GM18517 (cell line): ENCODE data around the gene UGT3A2.

Experiments used
- ATAC-seq: cut with Tn5 transposase; IDR thresholded peaks from one replicate; pipeline ENCODE4 v1.9.1; 2021; ENCODE audit warnings: mild to moderate bottlenecking, moderate library complexity; ENCODE audit not compliant: unreplicated experiment

UGT3A2 gene, protein sequence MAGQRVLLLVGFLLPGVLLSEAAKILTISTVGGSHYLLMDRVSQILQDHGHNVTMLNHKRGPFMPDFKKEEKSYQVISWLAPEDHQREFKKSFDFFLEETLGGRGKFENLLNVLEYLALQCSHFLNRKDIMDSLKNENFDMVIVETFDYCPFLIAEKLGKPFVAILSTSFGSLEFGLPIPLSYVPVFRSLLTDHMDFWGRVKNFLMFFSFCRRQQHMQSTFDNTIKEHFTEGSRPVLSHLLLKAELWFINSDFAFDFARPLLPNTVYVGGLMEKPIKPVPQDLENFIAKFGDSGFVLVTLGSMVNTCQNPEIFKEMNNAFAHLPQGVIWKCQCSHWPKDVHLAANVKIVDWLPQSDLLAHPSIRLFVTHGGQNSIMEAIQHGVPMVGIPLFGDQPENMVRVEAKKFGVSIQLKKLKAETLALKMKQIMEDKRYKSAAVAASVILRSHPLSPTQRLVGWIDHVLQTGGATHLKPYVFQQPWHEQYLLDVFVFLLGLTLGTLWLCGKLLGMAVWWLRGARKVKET

DNA sequence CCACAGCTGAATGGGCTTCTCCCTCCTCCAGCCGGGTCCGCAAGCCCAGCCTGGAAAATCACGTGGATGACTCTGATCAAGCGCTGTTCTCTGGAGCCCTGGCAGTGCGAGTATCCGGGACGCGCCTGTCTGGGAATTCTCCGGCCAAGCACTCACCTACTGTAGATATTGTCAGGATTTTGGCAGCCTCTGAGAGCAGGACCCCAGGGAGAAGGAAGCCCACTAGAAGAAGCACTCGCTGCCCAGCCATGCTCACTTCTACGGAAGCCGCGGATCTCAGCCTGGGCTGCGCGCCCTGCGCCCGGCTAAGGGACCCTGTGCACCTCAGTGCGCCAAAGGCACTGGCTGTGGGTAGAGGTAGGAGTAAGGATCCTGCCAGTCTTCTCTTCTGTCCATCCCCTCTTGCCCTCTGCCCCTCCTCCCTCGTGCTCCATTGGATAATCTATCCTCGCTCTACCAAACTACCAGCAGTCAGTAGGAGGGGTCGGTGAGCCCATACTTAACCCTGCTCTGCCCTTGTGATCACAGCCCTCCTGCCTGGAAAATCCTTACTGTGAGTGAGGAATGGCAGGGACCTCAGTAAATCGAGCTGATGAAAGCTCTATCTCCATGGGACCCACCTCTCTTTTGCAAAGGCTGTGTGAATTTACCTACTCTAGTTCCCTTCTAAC is at the start of gene UGT3A2:
TSS of gene UGT3A2 (minus strand) at position 343 of the 671 bp plus-strand sequence. CDS start at position 250, 93 bp downstream.
- no peak for ATAC-seq

DNA sequence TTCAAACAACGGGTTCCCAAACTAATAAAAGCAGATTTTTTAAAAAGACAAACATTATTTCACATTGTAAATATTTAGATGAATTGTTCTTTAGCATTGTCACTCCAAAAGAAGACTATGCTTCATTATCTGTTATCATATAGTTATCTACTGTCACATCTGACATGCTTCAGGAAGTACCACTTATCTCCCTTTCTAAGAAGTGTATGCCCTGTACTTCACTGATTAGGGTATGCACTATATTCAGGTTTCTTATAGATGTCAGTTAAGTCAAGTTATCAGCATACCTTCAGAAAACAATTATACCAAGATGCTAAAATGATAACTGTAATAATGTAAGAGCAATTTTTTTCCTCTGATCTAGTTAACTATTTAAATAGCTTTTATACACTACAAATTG is 44.6 kb upstream of the UGT3A2 start:
- no peak for ATAC-seq

DNA sequence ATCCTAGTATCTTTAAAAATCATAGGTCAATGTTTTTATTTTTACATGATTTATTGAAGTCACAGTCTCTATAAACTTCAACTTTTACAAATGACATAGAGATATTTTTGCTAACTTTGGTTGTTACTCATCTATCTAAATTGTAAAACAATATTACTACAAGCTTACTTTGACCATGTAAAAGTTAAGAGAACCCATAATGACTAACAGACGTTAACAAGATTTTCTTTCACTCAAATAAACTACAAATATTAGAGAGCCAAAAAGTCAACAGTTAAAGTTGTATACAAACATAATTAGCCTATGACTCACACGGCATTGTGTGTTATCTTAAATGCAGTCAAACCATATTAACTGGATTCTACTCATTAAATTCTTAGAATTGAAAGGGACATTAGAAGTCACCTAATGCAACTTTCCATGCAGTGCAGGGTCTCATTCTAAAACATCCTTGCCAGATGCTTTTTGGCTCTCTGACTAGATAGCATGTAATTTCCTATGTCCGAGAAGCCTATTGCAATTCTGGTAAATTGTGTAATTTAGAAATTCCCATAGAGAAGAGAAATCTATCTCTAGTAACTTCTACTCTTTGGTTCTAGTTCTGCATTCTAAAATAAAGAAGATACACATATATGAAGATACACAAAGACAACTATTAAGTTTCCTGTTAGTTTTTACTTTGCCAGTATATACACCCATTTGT is 42.2 kb upstream of the UGT3A2 start:
- no peak for ATAC-seq

DNA sequence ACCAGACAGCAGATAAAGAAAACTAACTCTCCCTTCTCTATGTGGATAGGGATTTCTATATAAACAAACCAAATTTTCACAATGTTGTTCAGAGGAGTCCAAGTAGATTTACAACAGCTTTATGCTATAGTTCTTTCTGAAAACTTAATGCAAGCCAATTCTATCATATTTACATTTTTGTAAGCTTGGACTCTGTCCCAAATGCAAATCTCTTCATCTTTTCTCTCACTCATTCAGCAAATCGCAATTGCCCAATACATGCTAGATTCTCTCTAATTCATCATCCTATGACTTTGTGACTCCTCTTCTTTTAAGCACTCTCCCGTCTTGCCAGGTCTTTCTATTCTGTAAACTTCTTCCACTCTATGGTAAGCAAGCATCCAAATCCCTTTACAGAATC is 39.1 kb upstream of the UGT3A2 start:
- ATAC-seq, result no peak

DNA sequence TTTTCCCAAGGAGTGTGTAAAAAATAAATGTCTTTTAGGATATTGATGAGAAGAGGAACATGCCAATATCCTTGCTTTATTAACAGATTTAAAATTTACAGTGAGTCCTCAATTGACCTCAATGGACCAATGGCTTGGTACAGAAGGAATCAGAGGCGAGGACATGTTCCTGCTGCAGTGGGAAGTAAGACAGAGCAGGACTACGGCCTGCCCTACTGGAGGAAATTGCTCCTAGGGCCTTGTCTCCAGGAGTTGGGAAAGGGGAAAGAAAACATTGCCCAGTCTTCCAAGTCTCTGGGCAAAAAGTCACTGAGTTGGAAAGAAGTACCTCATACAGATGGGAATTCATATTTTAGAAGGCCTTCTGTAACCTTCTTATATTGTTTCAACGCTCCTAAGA is 33.1 kb upstream of the UGT3A2 start:
- ATAC-seq, result no peak

DNA sequence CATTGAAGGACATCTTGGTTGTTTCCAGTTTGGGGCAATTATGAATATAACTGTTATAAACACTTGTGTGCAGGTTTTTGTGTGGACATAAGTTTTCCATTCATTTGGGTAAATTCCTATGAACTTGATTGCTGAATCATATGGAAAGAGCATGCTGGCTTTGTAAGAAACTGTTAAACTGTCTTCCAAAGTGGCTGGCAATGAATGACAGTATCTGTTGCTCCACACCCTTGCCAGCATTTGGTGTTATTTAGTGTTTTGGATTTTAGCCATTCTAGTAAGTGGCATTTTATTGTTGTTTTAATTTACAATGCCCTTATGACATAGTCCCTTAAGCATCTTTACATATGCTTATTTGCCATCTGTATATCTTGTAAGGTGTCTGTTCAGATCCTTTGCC is 29.8 kb upstream of the UGT3A2 start:
- ATAC-seq, result no peak

DNA sequence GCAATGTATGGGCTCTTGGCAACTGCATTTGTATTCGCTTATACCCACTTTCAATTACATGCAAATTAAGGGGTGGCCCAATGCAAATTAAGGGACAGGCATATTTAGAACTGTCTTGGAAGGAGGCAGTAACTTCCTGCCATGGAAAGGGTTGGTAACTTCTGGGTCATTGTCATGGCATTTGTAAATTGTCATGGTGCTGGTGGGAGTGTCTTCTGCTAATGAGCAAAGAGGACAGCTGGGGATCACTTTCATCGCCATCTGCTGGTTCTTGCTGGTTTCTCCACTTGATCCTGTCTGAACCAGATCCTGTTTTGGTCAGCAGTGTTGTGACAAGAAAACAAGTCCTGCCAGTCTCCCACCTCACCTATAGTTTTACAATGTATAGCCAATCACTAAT is 23.3 kb upstream of the UGT3A2 start:
- peak; percentile 86 for ATAC-seq

DNA sequence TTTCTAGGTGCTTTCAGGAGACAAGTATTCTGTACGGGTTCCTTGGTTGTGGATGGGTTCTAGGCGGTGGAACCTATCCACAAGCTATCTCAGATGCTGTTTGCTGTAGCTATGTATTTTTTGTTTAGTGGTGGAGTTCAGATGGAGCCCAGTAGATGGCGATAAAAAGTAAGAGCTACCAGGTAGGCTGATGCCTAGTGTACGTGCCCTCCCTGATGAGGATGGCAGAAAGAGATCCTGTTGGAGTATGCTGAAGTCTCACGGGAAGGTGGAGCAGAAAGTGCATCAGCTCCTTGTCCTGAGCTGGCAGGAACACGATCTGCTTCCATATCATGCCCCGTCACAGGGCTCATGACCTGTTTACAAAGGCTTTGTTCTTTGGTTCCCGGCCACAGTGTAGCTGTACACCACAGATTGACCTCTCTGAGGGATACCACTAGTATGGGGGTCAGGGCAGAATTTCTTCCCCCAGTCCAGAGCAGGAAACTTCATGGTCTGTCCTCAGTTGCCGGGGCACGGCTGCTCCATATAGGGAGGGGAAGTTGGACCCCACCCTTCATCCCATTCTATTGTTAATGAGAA is 12.6 kb upstream of the UGT3A2 start:
- peak; percentile 90 for ATAC-seq

DNA sequence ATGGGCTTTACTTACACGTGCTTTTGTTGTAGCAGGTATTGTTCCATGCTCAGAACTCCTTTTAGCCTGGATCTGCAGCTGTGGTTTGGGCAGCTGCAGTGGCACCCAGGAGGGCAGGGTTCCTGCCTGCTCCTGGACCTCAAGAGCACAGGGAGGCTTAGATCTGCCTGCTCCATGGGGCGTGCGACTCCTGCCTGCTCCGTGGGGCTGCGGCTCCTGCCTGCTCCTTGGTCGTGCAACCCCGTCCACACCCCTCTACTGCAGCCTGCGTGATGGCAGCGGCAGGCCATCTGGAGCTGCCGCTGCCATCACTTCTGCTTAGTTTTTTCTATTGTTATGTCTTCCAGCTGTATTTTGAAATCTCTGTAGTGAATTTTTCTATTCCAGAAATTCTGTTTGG is 11.7 kb upstream of the UGT3A2 start:
- no peak for ATAC-seq

DNA sequence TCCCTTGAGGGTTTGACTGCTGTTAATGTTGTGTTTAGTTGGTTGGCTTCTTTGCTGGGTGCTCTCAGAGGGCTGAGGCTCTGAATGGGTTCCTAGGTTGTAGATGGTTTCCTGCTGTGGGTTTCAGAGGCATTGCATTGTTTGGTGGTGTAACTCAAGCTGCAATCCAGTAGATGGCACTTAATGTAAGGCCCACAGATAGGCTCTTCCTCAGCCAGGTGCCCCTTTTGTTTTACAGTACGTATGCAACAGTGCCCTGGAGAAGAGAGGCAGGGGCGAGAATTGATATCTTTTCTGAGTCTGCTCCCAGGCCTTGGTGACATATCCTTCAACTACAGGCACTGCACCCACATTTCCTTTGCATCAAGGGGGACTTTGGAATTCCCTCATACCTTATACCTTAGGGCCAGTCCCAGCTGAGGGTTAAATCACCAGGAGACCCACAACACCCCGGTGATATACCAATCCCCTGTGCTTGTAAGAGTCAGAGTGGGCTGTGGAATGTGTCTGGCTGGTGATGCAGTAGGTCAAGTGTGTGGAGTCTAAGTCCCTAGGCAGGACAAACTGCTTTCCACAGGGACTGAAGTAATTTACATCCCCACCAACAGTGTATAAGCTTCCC is 7.0 kb upstream of the UGT3A2 start:
- peak; percentile 87 for ATAC-seq

DNA sequence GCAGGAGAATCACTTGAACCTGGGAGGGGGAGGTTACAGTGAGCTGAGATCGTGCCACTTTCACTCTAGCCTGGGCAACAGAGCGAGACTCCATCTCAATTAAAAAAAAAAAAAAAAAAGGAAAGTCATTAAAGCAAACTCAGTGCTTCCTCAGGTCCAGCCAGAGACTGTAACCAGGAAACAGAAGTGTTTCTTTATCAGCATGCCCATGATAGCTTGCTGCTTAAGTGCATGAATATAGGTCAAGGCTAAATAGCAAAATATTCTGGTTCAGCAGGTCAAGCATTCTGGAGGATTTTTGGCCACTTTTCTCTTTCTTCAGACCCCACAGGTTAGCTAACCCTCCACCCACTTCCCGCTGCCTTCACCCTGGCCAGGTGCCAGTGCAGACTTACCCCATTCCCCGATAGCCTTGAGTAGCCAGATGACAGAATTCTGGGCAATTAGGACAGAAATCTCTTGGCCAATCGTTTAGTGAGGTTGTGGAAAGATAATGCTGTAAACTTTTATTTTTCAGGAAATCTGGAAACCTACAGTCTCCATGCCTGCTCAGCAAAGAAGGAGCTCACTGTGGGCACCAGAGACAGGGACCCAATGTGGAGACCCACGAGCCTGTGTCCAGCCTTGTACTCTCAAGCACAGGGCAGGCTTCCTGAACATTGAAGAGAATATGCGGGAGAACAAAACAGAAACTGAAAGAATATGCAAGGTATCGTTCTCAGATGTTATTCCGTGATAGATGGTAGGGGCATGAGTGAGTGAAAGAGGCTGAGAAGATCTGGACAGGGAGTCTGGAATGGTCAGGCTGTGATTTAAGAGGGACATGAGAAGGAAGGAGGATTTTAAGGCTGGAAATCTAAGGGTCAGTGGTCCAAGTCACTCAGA is 4.2 kb upstream of the UGT3A2 start:
- peak; percentile 48 for ATAC-seq

DNA sequence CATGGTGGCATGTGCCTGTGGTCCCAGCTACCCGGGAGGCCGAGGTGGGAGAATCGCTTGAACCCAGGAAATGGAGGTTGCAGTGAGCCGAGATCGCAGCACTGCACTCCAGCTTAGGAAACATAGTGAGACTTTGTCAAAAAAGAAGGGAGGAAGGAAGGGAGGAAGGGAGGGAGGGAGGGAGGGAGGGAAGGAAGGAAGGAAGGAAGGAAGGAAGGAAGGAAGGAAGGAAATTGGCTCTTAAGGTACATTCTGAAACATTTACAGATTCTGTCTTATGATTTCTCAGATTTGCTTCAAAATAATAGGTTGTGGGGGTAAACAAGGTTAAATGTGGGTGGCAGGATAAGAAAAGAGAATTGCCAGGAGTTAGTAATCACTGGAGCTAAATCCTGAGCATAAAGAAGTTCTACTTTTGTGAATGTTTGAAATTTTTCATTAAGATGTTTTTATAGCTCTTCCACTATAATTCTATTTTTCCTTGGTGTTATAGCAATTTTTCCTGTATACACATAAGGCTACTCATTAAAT is 2.1 kb upstream of the UGT3A2 start:
- ATAC-seq, result no peak

DNA sequence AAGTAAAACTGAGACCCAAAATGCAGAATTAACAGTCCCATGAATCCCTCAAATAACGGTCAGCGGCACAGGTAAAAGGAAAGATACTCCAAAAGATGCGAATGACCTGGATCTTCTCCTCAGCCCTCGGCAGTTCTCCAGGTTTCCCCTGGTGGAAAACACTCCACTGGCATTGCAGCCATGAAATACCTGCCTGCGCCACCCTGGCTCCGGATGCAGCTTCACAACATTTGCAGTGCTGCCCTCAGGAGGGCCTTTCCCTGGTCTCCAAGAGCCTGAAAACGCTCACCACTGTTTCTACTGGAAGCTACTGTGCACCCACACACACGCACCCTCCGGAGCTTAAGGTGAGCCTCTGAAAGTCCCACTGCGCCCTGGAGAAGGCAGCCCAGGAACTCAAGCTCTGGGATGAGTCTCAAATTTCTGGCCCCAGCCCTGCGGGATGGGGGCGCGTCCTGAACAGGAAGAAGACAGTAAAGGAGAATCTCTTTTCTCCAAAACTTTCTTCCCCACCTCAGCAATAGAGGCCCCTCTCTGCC is 612 bp downstream of the UGT3A2 start:
- ATAC-seq, result no peak

DNA sequence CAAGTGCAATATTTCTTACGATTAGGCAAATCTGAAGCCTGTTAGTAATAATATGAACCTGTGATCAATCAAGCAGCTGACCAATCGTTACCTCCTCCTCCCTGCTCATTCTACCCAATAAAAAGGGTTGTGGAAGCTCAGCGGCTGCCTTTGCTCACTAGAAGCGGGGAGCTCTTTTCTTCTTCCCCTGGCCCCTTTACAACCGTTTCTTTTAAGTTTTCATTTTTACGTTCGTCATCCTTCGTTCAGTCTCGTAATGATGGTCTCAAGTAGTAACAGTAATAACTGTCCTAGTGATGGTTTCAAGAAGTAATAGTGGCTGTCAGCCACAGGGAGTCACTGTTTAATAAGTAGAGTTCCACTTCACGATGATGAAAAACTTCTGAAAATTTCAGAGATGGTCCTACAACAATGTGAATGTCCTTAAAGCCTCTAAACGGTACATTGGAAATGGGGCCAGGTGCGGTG is 6.2 kb downstream of the UGT3A2 start:
- ATAC-seq, result no peak

DNA sequence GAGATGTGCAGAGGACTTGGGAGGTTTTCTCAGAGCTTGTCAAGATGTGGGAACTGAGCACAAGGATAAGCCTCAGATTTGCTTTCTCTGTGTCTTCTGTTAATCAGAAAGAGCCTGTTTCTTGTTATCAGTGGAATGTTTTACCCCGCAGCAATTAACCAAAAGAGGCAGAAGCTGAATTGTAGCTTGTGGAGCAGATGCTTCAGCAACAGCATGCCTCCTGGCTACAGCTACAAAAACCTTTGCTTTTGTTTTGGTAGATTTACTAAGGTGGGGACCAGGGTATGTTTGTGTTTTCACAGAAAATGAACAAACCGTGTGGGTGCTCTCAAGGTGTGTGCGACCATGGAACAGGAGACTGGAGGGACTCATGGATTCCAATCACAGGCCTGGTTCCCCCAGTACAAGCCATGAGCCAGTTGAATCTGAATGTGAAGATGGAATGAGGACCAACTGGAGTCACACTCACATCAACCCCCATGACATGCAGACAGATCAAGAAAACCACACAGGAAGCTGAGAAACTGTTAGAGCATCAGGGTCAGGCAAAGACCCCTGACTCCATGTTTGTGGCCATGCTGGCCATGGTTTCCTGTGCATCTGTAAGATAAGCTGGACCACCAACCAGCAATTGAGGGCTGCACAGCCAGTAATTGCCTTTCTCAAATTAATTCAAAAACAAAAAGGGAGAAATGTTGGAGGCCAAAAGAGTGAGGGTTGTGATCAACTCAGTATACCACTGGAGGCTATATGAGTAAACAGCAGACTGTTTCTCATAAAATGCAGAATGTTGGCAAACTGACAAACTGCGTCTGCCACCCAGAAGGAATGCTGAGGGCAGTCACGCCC is 6.9 kb downstream of the UGT3A2 start:
- no peak for ATAC-seq

DNA sequence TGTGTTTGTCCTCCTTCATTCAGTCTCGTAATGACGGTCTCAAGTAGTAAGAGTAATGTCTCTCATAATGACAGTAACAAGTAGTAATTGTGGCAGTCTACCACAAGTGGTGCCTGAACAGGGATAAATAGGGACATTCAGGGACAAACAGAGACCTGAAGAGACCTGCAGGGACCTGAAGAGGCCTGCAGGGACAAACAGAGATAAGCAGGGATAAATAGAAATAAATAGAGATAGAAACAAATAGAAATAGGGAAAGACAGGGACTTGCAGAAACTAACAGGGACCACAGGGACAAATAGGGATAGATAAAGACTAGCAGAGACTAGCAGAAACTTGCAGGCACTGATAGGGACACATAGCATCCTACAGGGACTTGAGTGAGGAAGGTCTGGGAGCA is 7.9 kb downstream of the UGT3A2 start:
- ATAC-seq, result no peak

DNA sequence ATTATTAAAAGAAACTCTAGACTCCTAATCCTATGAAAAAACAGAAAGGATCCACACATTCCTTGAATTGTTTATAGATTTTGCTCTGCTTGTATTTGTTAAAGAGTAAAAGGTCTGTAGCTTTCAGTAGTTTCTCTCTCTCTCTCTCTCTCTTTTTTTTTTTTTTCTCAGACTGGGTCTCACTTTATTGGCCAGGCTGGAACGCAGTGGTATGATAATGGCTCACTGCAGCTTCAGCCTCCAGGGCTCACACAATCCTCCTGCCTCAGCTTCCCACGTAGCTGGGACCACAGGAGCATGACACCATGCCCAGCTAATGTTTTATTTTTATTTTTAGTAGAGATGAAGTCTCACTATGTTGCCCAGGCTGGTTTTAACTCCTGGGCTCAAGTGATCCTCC is 9.3 kb downstream of the UGT3A2 start:
- ATAC-seq, result no peak

DNA sequence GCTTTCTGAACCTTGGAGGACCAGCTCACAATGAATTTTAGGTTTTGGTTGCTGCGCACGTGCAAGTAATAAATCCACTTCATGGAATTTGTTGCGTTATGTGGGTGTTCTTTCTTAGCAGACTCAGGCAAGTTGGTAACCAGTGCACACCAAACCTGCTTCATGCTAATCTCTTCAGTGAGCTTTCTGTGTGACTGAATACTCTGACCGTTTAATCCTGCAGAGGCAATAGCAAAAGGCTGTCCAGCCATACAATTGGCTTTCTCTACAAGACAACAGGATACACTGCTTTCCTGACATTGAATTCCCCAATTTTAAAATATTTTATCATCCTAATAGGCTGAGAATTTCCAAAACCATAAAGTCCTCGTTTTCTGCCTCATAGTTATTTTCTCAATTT is 10.3 kb downstream of the UGT3A2 start:
- ATAC-seq, result no peak
